Breast epithelium (tissue), 4 donors: ENCODE results near the gene NDUFAF5. TPM values are rescaled to one million over a fixed set of nuclear protein-coding genes. Genes with fewer than 3 reads are reported as not detected.
A peak's percentile ranks its signal among the peaks of the same experiment; 100 is the strongest.

Source experiments
- DNase-seq, 2 donors: peaks; one replicate each; pipeline ENCODE4 v3.0.0-alpha.2; 2019; ENCODE audit warnings: low spot score in 2 of 2
- H3K27ac ChIP-seq, 2 donors: fragments of 200-600 bp; sonication (generic) in 1 of 2; one replicate each; pipeline ENCODE4 v1.5.1; 2016 to 2019; ENCODE audit warnings: mild to moderate bottlenecking in 1 of 2
- H3K27me3 ChIP-seq, 2 donors: fragments of 200-600 bp; sonication (generic) in 1 of 2; one replicate each; pipeline versions ENCODE4 v1.5.1 to v1.6.0; 2017 to 2019; ENCODE audit warnings: control low read depth in 1 of 2, mild to moderate bottlenecking in 1 of 2
- H3K36me3 ChIP-seq: fragments of 200-600 bp; one replicate; pipeline ENCODE4 v1.5.1; 2019
- H3K4me1 ChIP-seq, 2 donors: fragments of 200-600 bp; sonication (generic); one replicate each; pipeline ENCODE4 v1.5.1; 2016 to 2019; ENCODE audit warnings: control low read depth in 1 of 2
- H3K4me3 ChIP-seq, 3 donors: fragments of 200-600 bp; sonication (generic); 1 replicate in 2 of 3; 2 replicates in 1 of 3; pipeline ENCODE4 v1.5.1; 2016 to 2019; ENCODE audit warnings: mild to moderate bottlenecking in 3 of 3, moderate library complexity in 2 of 3
- H3K9me3 ChIP-seq, 2 donors: fragments of 200-600 bp; sonication (generic) in 1 of 2; one replicate each; pipeline ENCODE4 v1.5.1; 2016 to 2019; ENCODE audit warnings: control low read depth in 1 of 2
- POLR2A ChIP-seq: fragments of 450-650 bp; IDR thresholded peaks from one replicate; pipeline ENCODE4 v1.6.1; 2016; ENCODE audit warnings: antibody characterized with exemption, mild to moderate bottlenecking, moderate library complexity
- POLR2AphosphoS5 ChIP-seq, 3 donors: sonication (generic); formaldehyde crosslinking; IDR thresholded peaks; one replicate each; pipeline ENCODE4 v1.6.1; 2017; ENCODE audit warnings: antibody characterized with exemption in 3 of 3
- intact Hi-C: fragments of 100-400 bp; cut with DNase I; formaldehyde crosslinking; loops from one replicate; pipeline ENCODE4 v1.15.1; 2023; ENCODE audit warnings: low total_unique reads
- total RNA-seq, 3 donors: library from RNA; depleted of rRNA; stranded (reverse); fragments of >200 nt; gene quantifications; one replicate each; pipeline ENCODE4 v1.1.0, GENCODE V29; 2016
- TF ChIP-seq, protein P1 (sequence below), 3 donors: fragments of 450-650 bp; IDR thresholded peaks; one replicate each; pipeline ENCODE4 v1.5.1; 2016 to 2017; ENCODE audit warnings: antibody characterized with exemption in 3 of 3, mild to moderate bottlenecking in 3 of 3, moderate library complexity in 3 of 3

NDUFAF5 gene
- total RNA-seq, 3 donors from 2014 or later, result 15.7 to 20.5 (median 17.0) TPM

- Histone ChIP-seq H3K4me1 (no peaks in the 10 kb centered on the region), H3K27ac (no peak overlapping the region)
- intact Hi-C loops, result loop anchor here (10.0 kb wide), 1 partner anchor 241 kb away; no protein-coding TSS in a partner anchor
Observed at GRCh38 chr20:13813910-13814309, 29.1 kb downstream of the NDUFAF5 start.

GRCh38 chr20:13814672-13815071, 29.8 kb downstream of the NDUFAF5 start:
- Histone ChIP-seq H3K36me3 (no peaks in the 10 kb centered on the region), H3K27ac (no peak overlapping the region), H3K9me3 (no peaks in the 10 kb centered on the region), H3K4me3 (no peak overlapping the region), H3K4me1 (no peaks in the 10 kb centered on the region), H3K27me3 (no peaks in the 10 kb centered on the region)
- TF ChIP-seq POLR2A (no peak), POLR2AphosphoS5 (IDR thresholded peaks at IDR 0.05) (no peak)
- TF ChIP-seq, protein P1, sequence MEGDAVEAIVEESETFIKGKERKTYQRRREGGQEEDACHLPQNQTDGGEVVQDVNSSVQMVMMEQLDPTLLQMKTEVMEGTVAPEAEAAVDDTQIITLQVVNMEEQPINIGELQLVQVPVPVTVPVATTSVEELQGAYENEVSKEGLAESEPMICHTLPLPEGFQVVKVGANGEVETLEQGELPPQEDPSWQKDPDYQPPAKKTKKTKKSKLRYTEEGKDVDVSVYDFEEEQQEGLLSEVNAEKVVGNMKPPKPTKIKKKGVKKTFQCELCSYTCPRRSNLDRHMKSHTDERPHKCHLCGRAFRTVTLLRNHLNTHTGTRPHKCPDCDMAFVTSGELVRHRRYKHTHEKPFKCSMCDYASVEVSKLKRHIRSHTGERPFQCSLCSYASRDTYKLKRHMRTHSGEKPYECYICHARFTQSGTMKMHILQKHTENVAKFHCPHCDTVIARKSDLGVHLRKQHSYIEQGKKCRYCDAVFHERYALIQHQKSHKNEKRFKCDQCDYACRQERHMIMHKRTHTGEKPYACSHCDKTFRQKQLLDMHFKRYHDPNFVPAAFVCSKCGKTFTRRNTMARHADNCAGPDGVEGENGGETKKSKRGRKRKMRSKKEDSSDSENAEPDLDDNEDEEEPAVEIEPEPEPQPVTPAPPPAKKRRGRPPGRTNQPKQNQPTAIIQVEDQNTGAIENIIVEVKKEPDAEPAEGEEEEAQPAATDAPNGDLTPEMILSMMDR (IDR thresholded peaks at IDR 0.05), result no peak
- no peak for DNase-seq
- intact Hi-C loops, result loop anchor here (5.0 to 10.0 kb wide), 2 partner anchors 240 to 1703 kb away; no protein-coding TSS in a partner anchor

More at GRCh38 chr20:13813910-13814309, 29.1 kb downstream of the NDUFAF5 start:
- Histone ChIP-seq H3K4me3 (no peak overlapping the region), H3K36me3 (no peaks in the 10 kb centered on the region), H3K27me3 (no peaks in the 10 kb centered on the region), H3K9me3 (no peaks in the 10 kb centered on the region)
- no peak for DNase-seq
- no peak for TF ChIP-seq POLR2A
- TF ChIP-seq, protein P1 (IDR thresholded peaks at IDR 0.05), result no peak
- no peak for TF ChIP-seq POLR2AphosphoS5 (IDR thresholded peaks at IDR 0.05)

- Histone ChIP-seq H3K27me3 (no peaks in the 10 kb centered on the region), H3K27ac (no peak overlapping the region), H3K36me3 (no peaks in the 10 kb centered on the region), H3K4me3 (no peak overlapping the region), H3K4me1 (no peaks in the 10 kb centered on the region), H3K9me3 (no peaks in the 10 kb centered on the region)
- intact Hi-C loops, result loop anchor here (5.0 to 10.0 kb wide), 2 partner anchors 238 to 1701 kb away; no protein-coding TSS in a partner anchor
- no peak for DNase-seq
- no peak for TF ChIP-seq POLR2A
- TF ChIP-seq, protein P1 (IDR thresholded peaks at IDR 0.05), result no peak
- TF ChIP-seq POLR2AphosphoS5 (IDR thresholded peaks at IDR 0.05), result no peak
Observed at GRCh38 chr20:13816757-13817156, 31.9 kb downstream of the NDUFAF5 start.

DNA sequence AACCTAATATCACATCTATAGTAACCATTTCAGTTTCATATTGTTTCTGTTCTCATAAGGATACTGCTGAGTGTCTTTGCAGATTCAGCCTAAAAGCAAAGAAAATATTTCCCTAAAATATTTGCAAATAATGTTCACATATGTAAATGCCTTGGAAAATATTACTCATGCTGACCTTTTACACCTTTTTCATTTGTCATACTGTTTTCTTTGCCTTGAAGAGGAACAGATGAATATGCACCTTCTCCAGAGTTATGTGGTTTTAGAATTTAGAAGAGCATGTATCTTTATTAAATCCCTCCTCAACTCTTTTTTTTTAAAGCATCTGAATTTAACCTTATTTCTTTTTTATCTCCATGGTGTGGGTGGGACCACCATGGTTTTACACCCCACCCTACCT, 32.5 kb downstream of the NDUFAF5 start:
- intact Hi-C loops, result loop anchor here (5.0 to 10.0 kb wide), 2 partner anchors 237 to 1700 kb away; no protein-coding TSS in a partner anchor
- no peaks in the 10 kb centered on the region for H3K36me3 ChIP-seq
- TF ChIP-seq, protein P1 (IDR thresholded peaks at IDR 0.05), result no peak
- TF ChIP-seq POLR2A (no peak), POLR2AphosphoS5 (IDR thresholded peaks at IDR 0.05) (no peak)
- no peaks in the 10 kb centered on the region for H3K4me1 ChIP-seq
- no peaks in the 10 kb centered on the region for H3K27me3 ChIP-seq
- H3K4me3 ChIP-seq, result no peak overlapping the region
- H3K27ac ChIP-seq, result no peak overlapping the region
- DNase-seq, result no peak
- H3K9me3 ChIP-seq, result no peaks in the 10 kb centered on the region

DNA sequence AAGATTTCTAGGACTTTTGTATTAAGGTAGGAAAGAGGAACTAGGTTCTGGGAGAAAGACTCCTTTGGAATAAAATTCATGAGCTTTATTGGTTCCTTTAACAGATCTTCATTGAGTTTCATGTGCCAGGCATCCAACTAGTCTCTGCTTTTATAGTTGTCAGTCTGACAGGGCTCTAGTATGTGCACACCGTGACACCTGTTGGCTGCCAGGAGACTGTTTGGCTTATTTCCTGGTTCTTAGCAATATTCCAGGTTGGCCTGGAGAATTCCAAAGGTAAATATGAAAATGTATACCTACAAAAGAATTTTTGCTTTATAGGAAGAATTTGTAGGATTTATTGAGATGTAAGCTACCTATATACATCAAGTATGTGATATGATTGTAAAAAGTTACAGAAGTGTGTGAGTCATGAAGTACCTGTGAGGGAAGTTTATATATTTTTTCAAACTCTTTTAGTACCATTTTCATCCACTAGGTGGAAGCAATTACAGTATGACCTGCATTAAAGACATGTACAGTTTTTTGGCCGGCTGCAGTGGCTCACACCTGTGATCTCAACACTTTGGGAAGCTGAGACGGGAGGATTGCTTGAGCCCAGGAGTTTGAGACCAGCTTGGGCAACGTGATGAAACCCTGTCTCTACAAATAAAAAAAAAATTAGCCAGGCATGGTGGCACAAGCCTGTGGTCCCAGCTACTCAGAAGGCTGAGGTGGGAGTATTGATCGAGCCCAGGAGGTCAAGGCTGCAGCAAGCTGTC, 35.2 kb downstream of the NDUFAF5 start:
- H3K9me3 ChIP-seq, result no peaks in the 10 kb centered on the region
- intact Hi-C loops, result loop anchor here (5.0 to 10.0 kb wide), 2 partner anchors 235 to 1697 kb away; no protein-coding TSS in a partner anchor
- no peaks in the 10 kb centered on the region for H3K4me1 ChIP-seq
- H3K27ac ChIP-seq, result peak overlapping the region in 1 of 2 donors; percentile 37
- TF ChIP-seq POLR2AphosphoS5 (IDR thresholded peaks at IDR 0.05) (no peak), POLR2A (no peak)
- TF ChIP-seq, protein P1 (IDR thresholded peaks at IDR 0.05), result peak; percentile 47 to 78 (median 69)
- H3K36me3 ChIP-seq, result no peaks in the 10 kb centered on the region
- H3K4me3 ChIP-seq, result no peak overlapping the region
- no peaks in the 10 kb centered on the region for H3K27me3 ChIP-seq
- peak in 1 of 2 donors; percentile 30 for DNase-seq
